ENCODE data around the gene DYNLT3.

The DYNLT3 gene

GRCh38 chrX:37846934-37847732, at the start of gene DYNLT3:
Gene DYNLT3 (minus strand): TSS chrX:37847571. CDS start chrX:37847510, 61 bp downstream.
- DNase-seq = peak; percentile 95

GRCh38 chrX:37896511-37896890, 49.1 kb upstream of the DYNLT3 start:
- no peak for DNase-seq

- no peak for DNase-seq
Observed at GRCh38 chrX:37895795-37896510, 48.6 kb upstream of the DYNLT3 start.

GRCh38 chrX:37894725-37895124, 47.4 kb upstream of the DYNLT3 start:
- DNase-seq = peak; percentile 17

- DNase-seq = no peak
Observed at GRCh38 chrX:37888010-37888409, 40.6 kb upstream of the DYNLT3 start.

GRCh38 chrX:37887347-37887746, 40.0 kb upstream of the DYNLT3 start:
- no peak for DNase-seq

GRCh38 chrX:37883196-37883595, 35.8 kb upstream of the DYNLT3 start:
- DNase-seq = no peak

- DNase-seq = no peak
Observed at GRCh38 chrX:37879692-37880091, 32.3 kb upstream of the DYNLT3 start.

- no peak for DNase-seq
Observed at GRCh38 chrX:37876716-37877115, 29.3 kb upstream of the DYNLT3 start.

- no peak for DNase-seq
Observed at GRCh38 chrX:37875675-37876074, 28.3 kb upstream of the DYNLT3 start.

GRCh38 chrX:37873220-37873619, 25.8 kb upstream of the DYNLT3 start:
- no peak for DNase-seq

- no peak for DNase-seq
Observed at GRCh38 chrX:37872303-37872655, 24.9 kb upstream of the DYNLT3 start.

- DNase-seq = no peak
Observed at GRCh38 chrX:37871626-37872302, 24.4 kb upstream of the DYNLT3 start.

GRCh38 chrX:37867536-37868153, 20.3 kb upstream of the DYNLT3 start:
- DNase-seq = no peak

GRCh38 chrX:37863728-37864127, 16.4 kb upstream of the DYNLT3 start:
- no peak for DNase-seq

GRCh38 chrX:37862851-37863250, 15.5 kb upstream of the DYNLT3 start:
- DNase-seq = no peak

- no peak for DNase-seq
Observed at GRCh38 chrX:37860721-37861120, 13.3 kb upstream of the DYNLT3 start.

- DNase-seq = no peak
Observed at GRCh38 chrX:37854748-37855147, 7.4 kb upstream of the DYNLT3 start.

- no peak for DNase-seq
Observed at GRCh38 chrX:37854148-37854547, 6.8 kb upstream of the DYNLT3 start.

- no peak for DNase-seq
Observed at GRCh38 chrX:37847733-37848197, 394 bp upstream of the DYNLT3 start.

GRCh38 chrX:37846558-37846933, 825 bp downstream of the DYNLT3 start:
- no peak for DNase-seq

- no peak for DNase-seq
Observed at GRCh38 chrX:37846141-37846540, 1.2 kb downstream of the DYNLT3 start.

- no peak for DNase-seq
Observed at GRCh38 chrX:37844622-37845021, 2.7 kb downstream of the DYNLT3 start.

Data from NCI-H2227 treated with DMSO at 0.1 percent for 48 hours (cell line).